Measurements from ENCODE around the gene SPTSSA.
A peak's percentile ranks its signal among the peaks of the same experiment; 100 is the strongest.
"Not testable (repeated sequence)": the region's sequence is repeated elsewhere in the genome, so short reads cannot be mapped to it uniquely, and the experiment has no call there.

Gene SPTSSA

GRCh38 chr14:34462132-34462893 lies at the start of gene SPTSSA:
Gene SPTSSA, minus strand, starts transcription at chr14:34462240. Its CDS starts 33 bp downstream, at chr14:34462207.
- DNase-seq (ENCODE audit: low spot score) = peak; percentile 94

GRCh38 chr14:34507884-34508283 lies 45.8 kb upstream of the SPTSSA start:
- DNase-seq (ENCODE audit: low spot score) = no peak

- DNase-seq (ENCODE audit: low spot score) = no peak
Measured at GRCh38 chr14:34507459-34507858, 45.4 kb upstream of the SPTSSA start.

- not testable (repeated sequence) for DNase-seq (ENCODE audit: low spot score)
Measured at GRCh38 chr14:34505124-34505491, 43.1 kb upstream of the SPTSSA start.

GRCh38 chr14:34504027-34504426 lies 42.0 kb upstream of the SPTSSA start:
- DNase-seq (ENCODE audit: low spot score) = not testable (repeated sequence)

- DNase-seq (ENCODE audit: low spot score) = no peak
Measured at GRCh38 chr14:34502545-34503225, 40.6 kb upstream of the SPTSSA start.

GRCh38 chr14:34502001-34502400 lies 40.0 kb upstream of the SPTSSA start:
- DNase-seq (ENCODE audit: low spot score) = no peak

- no peak for DNase-seq (ENCODE audit: low spot score)
Measured at GRCh38 chr14:34501004-34501580, 39.1 kb upstream of the SPTSSA start.

GRCh38 chr14:34498684-34499412 lies 36.8 kb upstream of the SPTSSA start:
- peak; percentile 2 for DNase-seq (ENCODE audit: low spot score)

GRCh38 chr14:34496679-34497513 lies 34.9 kb upstream of the SPTSSA start:
- no peak for DNase-seq (ENCODE audit: low spot score)

- DNase-seq (ENCODE audit: low spot score) = no peak
Measured at GRCh38 chr14:34496007-34496678, 34.1 kb upstream of the SPTSSA start.

- DNase-seq (ENCODE audit: low spot score) = no peak
Measured at GRCh38 chr14:34489324-34489723, 27.3 kb upstream of the SPTSSA start.

GRCh38 chr14:34488528-34488927 lies 26.5 kb upstream of the SPTSSA start:
- no peak for DNase-seq (ENCODE audit: low spot score)

GRCh38 chr14:34484726-34485125 lies 22.7 kb upstream of the SPTSSA start:
- no peak for DNase-seq (ENCODE audit: low spot score)

- DNase-seq (ENCODE audit: low spot score) = no peak
Measured at GRCh38 chr14:34482463-34482862, 20.4 kb upstream of the SPTSSA start.

GRCh38 chr14:34479694-34480093 lies 17.7 kb upstream of the SPTSSA start:
- DNase-seq (ENCODE audit: low spot score) = no peak

- DNase-seq (ENCODE audit: low spot score) = no peak
Measured at GRCh38 chr14:34478261-34478660, 16.2 kb upstream of the SPTSSA start.

GRCh38 chr14:34476036-34476435 lies 14.0 kb upstream of the SPTSSA start:
- DNase-seq (ENCODE audit: low spot score) = not testable (repeated sequence)

- DNase-seq (ENCODE audit: low spot score) = no peak
Measured at GRCh38 chr14:34475163-34475562, 13.1 kb upstream of the SPTSSA start.

GRCh38 chr14:34474187-34474679 lies 12.2 kb upstream of the SPTSSA start:
- no peak for DNase-seq (ENCODE audit: low spot score)
